ENCODE data around the gene JAZF1. TPM values are rescaled to one million over a fixed set of nuclear protein-coding genes. Genes with fewer than 3 reads are reported as not detected.

Gene JAZF1
- total and polyA plus RNA-seq, 2 of the 4 experiments (the other 2 are of a cell fraction) = 8.4 to 10.5 TPM

- no CpG with 5 or more reads among the region's 3 CpGs for WGBS, 2 experiments (ENCODE audit: extremely low coverage in 2 of 2, insufficient read length in 1 of 2)
- no peak overlapping the region for H3K56ac ChIP-seq (ENCODE audit: extremely low read depth, insufficient read depth, low read length)
- H3K79me1 ChIP-seq (ENCODE audit: low read depth in 1 of 2, low read length in 2 of 2) = peaks cover 25 to 54% of the 10 kb centered on the region in 2 experiments
- in situ Hi-C loops (cut with MboI; ENCODE audit: low sequenced_read_pairs) (no loop called here), dilution Hi-C loops (cut with HindIII; ENCODE audit: low sequenced_read_pairs, unreplicated experiment) (no loop called here), intact Hi-C loops (cut with micrococcal nuclease) (no loop called here)
- peaks cover 16% of the 10 kb centered on the region for H3K4me1 ChIP-seq (ENCODE audit: control insufficient read depth, insufficient read depth, low read length)
- no peak overlapping the region for H2BK15ac ChIP-seq (ENCODE audit: low read depth, low read length)
- DNase-seq (no peak), ATAC-seq (ENCODE audit: low read depth) (no peak)
- H3K18ac ChIP-seq (ENCODE audit: low read depth, low read length) = no peak overlapping the region
- H3K36me3 ChIP-seq (ENCODE audit: control insufficient read depth, insufficient read depth, low read length) = no peaks in the 10 kb centered on the region
- H3K4ac ChIP-seq (ENCODE audit: low read depth, low read length) = no peak overlapping the region
- no peak overlapping the region for H3K14ac ChIP-seq (replicated peaks; ENCODE audit: low read depth, low read length)
- H2AFZ ChIP-seq (replicated peaks; ENCODE audit: low read length, poor library complexity) = no peak overlapping the region
- no peak overlapping the region for H4K5ac ChIP-seq (ENCODE audit: low read depth, low read length)
- H3K23ac ChIP-seq (ENCODE audit: low read depth, low read length) = no peak overlapping the region
- H3K27ac ChIP-seq (ENCODE audit: insufficient read depth, low read length) = no peak overlapping the region
- ChIA-PET CTCF (interaction anchor here (0.6 kb wide), 1 partner anchor 603 kb away, joined by 3 read pairs; no protein-coding TSS in a partner anchor), POLR2A (ENCODE audit: unreplicated experiment) (no interaction called here)
- no peak overlapping the region for H2AK9ac ChIP-seq (replicated peaks; ENCODE audit: low read depth, low read length, poor library complexity)
- no TSS peak for BruUV-seq (replicated peaks)
- H4K20me1 ChIP-seq (ENCODE audit: insufficient read depth, low read length) = peaks cover 7% of the 10 kb centered on the region; the same call in 1 of the 2 replicates
- H2BK120ac ChIP-seq (ENCODE audit: low read depth, low read length) = no peak overlapping the region
- H3K9me3 ChIP-seq (ENCODE audit: control insufficient read depth, insufficient read depth, low read length) = no peaks in the 10 kb centered on the region
- peaks cover 10% of the 10 kb centered on the region for H3K9me1 ChIP-seq (ENCODE audit: insufficient read depth, low read length)
- H2BK5ac ChIP-seq (ENCODE audit: low read depth, low read length, poor library complexity, severe bottlenecking) = no peak overlapping the region
- TF ChIP-seq MAZ (IDR thresholded peaks at IDR 0.05; ENCODE audit: borderline replicate concordance, low read depth, low read length) (no peak), USF2 (IDR thresholded peaks at IDR 0.05; ENCODE audit: low read depth, low read length) (no peak), SMC3 (IDR thresholded peaks at IDR 0.05; ENCODE audit: low read depth, low read length) (no peak), ELK1 (IDR thresholded peaks at IDR 0.05; ENCODE audit: borderline replicate concordance, low read depth, low read length) (no peak), CHD1 (IDR thresholded peaks at IDR 0.05; ENCODE audit: low read depth, low read length) (no peak), POLR2A (IDR thresholded peaks at IDR 0.05; ENCODE audit: low read depth, low read length) (no peak), MAFK (IDR thresholded peaks at IDR 0.05; ENCODE audit: low read depth, low read length) (no peak), NFE2L2 (IDR thresholded peaks at IDR 0.05; ENCODE audit: low read depth, low read length) (no peak), CTCF (conservative IDR thresholded peaks at IDR 0.05; ENCODE audit: low read depth, low read length) (no peak), RFX5 (IDR thresholded peaks at IDR 0.05; ENCODE audit: low read depth, low read length) (no peak), RAD21 (IDR thresholded peaks at IDR 0.05; ENCODE audit: low read length) (no peak), RCOR1 (IDR thresholded peaks at IDR 0.05; ENCODE audit: insufficient replicate concordance, low read length) (no peak), CEBPB (IDR thresholded peaks at IDR 0.05; ENCODE audit: low read depth, low read length) (no peak), BHLHE40 (IDR thresholded peaks at IDR 0.05; ENCODE audit: low read depth, low read length) (no peak), MXI1 (IDR thresholded peaks at IDR 0.05; ENCODE audit: borderline replicate concordance, low read depth, low read length) (no peak), FOS (IDR thresholded peaks at IDR 0.05; ENCODE audit: low read depth, low read length) (no peak)
- no peak overlapping the region for H2AK5ac ChIP-seq (ENCODE audit: low read depth, low read length)
- no peak overlapping the region for H2BK20ac ChIP-seq (ENCODE audit: low read depth, low read length)
- no peak overlapping the region for H3K4me2 ChIP-seq (ENCODE audit: low read depth, low read length)
- H3K4me3 ChIP-seq (ENCODE audit: insufficient read depth, low read depth, low read length) = no peak overlapping the region
- H3K27me3 ChIP-seq (ENCODE audit: control insufficient read depth, insufficient read depth, low read length) = no peaks in the 10 kb centered on the region
- H4K8ac ChIP-seq (ENCODE audit: low read depth in 2 of 2, low read length in 2 of 2) = no peak overlapping the region
- no peak overlapping the region for H3K9ac ChIP-seq (ENCODE audit: low read depth, low read length)
- no peak overlapping the region for H4K91ac ChIP-seq (ENCODE audit: insufficient read depth, low read depth, low read length)
These were observed 68.6 kb downstream of the JAZF1 start for GRCh38 chr7:28112012-28112411.

Measured in IMR-90 (cell line).